Tibial nerve (tissue), 3 donors: Measurements from ENCODE around the gene RAB6B.

Experiments
- POLR2A ChIP-seq, 2 donors: fragments of 450-650 bp; IDR thresholded peaks; one replicate each; pipeline ENCODE4 v1.6.1; 2017; ENCODE audit warnings: antibody characterized with exemption in 2 of 2, mild to moderate bottlenecking in 2 of 2, moderate library complexity in 2 of 2
- TF ChIP-seq, protein P1 (sequence below), 5 experiments: fragments of 200-600 bp in 3 of 5; fragments of 450-650 bp in 2 of 5; sonication (generic) in 3 of 5; IDR thresholded peaks; one replicate each; pipeline ENCODE4 v1.5.1; 2016 to 2019; ENCODE audit warnings: antibody characterized with exemption in 5 of 5, mild to moderate bottlenecking in 3 of 5, moderate library complexity in 2 of 5

DNA sequence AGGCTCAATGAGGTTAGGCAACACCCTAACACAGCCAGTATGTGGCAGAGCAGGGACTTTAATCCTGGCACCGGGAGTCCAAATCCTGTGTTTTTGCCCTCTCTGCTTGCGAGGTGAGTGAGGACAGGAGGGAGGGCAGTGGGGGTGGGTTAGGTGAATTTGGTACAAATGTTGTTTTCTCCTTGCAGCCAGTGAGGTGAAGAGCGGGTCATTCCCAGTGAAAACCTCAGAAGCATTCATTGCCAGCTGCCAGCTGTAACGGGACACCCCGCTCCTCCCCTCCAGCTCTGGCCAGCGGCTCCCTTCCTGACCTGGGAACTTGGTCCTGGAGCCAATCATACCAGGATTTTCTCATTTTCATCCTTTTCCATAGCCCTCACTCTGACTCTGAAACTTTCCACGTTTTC is 45.7 kb upstream of the RAB6B start:
- TF ChIP-seq, protein P1, sequence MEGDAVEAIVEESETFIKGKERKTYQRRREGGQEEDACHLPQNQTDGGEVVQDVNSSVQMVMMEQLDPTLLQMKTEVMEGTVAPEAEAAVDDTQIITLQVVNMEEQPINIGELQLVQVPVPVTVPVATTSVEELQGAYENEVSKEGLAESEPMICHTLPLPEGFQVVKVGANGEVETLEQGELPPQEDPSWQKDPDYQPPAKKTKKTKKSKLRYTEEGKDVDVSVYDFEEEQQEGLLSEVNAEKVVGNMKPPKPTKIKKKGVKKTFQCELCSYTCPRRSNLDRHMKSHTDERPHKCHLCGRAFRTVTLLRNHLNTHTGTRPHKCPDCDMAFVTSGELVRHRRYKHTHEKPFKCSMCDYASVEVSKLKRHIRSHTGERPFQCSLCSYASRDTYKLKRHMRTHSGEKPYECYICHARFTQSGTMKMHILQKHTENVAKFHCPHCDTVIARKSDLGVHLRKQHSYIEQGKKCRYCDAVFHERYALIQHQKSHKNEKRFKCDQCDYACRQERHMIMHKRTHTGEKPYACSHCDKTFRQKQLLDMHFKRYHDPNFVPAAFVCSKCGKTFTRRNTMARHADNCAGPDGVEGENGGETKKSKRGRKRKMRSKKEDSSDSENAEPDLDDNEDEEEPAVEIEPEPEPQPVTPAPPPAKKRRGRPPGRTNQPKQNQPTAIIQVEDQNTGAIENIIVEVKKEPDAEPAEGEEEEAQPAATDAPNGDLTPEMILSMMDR (IDR thresholded peaks at IDR 0.05), result no peak
- TF ChIP-seq POLR2A (IDR thresholded peaks at IDR 0.05), result no peak
